ENCODE measurements around the gene INHBC. TPM values are rescaled to one million over a fixed set of nuclear protein-coding genes. Genes with fewer than 3 reads are reported as not detected.

INHBC gene
- total and polyA plus RNA-seq, 2 donors from 2014 or later = not detected

DNA sequence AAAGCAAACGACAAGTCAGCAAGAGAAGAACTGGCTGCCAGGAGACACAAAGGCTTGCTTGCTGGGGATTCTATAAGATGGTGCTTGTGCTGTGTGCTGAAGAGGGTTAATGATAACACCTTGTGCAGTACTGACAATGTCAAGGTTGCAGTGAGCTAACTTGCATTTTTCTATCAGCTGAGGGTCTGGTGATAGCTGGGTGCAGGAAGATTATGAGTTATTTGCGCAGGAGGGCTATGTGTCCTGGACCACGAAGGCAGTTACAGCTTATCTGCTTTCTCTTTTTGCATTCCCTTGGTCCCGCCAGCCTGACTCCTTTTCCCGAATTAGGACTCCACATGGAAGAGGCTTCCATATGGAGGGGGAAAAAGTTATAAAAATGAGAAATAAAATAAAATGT lies 46.2 kb upstream of the INHBC start:
- Histone ChIP-seq H3K27me3 (ENCODE audit: control insufficient read depth, insufficient read depth, low read length) (no peaks in the 10 kb centered on the region), H3K4me3 (ENCODE audit: low read length in 3 of 3) (no peak overlapping the region), H3K36me3 (ENCODE audit: control insufficient read depth in 2 of 3, insufficient read depth in 3 of 3, low read length in 3 of 3) (peaks cover 0 to 2% (median 0%) of the 10 kb centered on the region in 3 donors), H3K9me3 (ENCODE audit: control insufficient read depth in 2 of 3, insufficient read depth in 1 of 3, low read length in 3 of 3) (no peaks in the 10 kb centered on the region), H3K27ac (ENCODE audit: low read depth in 2 of 2, low read length in 2 of 2) (no peak overlapping the region), H3K9ac (ENCODE audit: low read length in 3 of 3) (no peak overlapping the region), H3K4me1 (ENCODE audit: control insufficient read depth in 2 of 3, insufficient read depth in 2 of 3, low read depth in 1 of 3, low read length in 3 of 3) (peaks cover 0 to 6% (median 0%) of the 10 kb centered on the region in 3 donors)
- intact Hi-C loops (cut with DNase I) = no loop called here
- TF ChIP-seq, protein P1, sequence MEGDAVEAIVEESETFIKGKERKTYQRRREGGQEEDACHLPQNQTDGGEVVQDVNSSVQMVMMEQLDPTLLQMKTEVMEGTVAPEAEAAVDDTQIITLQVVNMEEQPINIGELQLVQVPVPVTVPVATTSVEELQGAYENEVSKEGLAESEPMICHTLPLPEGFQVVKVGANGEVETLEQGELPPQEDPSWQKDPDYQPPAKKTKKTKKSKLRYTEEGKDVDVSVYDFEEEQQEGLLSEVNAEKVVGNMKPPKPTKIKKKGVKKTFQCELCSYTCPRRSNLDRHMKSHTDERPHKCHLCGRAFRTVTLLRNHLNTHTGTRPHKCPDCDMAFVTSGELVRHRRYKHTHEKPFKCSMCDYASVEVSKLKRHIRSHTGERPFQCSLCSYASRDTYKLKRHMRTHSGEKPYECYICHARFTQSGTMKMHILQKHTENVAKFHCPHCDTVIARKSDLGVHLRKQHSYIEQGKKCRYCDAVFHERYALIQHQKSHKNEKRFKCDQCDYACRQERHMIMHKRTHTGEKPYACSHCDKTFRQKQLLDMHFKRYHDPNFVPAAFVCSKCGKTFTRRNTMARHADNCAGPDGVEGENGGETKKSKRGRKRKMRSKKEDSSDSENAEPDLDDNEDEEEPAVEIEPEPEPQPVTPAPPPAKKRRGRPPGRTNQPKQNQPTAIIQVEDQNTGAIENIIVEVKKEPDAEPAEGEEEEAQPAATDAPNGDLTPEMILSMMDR (IDR thresholded peaks at IDR 0.05; ENCODE audit: borderline replicate concordance, extremely low read depth, insufficient read depth) = no peak
- no peak for FAIRE-seq
- DNase-seq = no peak

DNA sequence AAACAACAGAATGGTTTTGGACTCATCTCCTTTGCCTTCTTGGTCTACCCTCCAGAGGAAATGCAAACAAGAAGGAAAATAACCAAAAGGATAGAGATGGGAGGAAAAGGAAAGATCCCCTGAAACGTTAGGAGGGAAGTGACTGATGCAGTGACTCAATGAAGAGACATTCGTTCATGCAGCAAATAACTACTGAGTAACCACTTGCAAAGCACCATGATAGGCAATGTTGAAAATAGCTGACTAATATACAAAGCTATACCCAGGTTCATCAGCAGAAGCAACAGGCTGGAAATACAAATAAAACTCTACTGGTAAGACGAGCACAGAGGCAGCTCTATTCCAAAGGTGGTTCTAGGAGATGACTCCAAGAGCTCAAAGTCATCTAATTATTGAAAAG lies 45.6 kb upstream of the INHBC start:
- TF ChIP-seq, protein P1 (IDR thresholded peaks at IDR 0.05; ENCODE audit: borderline replicate concordance, extremely low read depth, insufficient read depth) = no peak
- Histone ChIP-seq H3K4me1 (ENCODE audit: control insufficient read depth in 2 of 3, insufficient read depth in 2 of 3, low read depth in 1 of 3, low read length in 3 of 3) (peaks cover 0 to 6% (median 0%) of the 10 kb centered on the region in 3 donors), H3K9me3 (ENCODE audit: control insufficient read depth in 2 of 3, insufficient read depth in 1 of 3, low read length in 3 of 3) (no peaks in the 10 kb centered on the region), H3K36me3 (ENCODE audit: control insufficient read depth in 2 of 3, insufficient read depth in 3 of 3, low read length in 3 of 3) (peaks cover 0 to 2% (median 0%) of the 10 kb centered on the region in 3 donors), H3K4me3 (ENCODE audit: low read length in 3 of 3) (no peak overlapping the region), H3K27me3 (ENCODE audit: control insufficient read depth, insufficient read depth, low read length) (no peaks in the 10 kb centered on the region), H3K27ac (ENCODE audit: low read depth in 2 of 2, low read length in 2 of 2) (no peak overlapping the region), H3K9ac (ENCODE audit: low read length in 3 of 3) (no peak overlapping the region)
- DNase-seq = no peak
- FAIRE-seq = no peak
- intact Hi-C loops (cut with DNase I) = no loop called here

- no peak for FAIRE-seq
- peak in 1 of 5 donors; percentile 21 for DNase-seq
- H3K36me3 ChIP-seq (ENCODE audit: control insufficient read depth in 2 of 3, insufficient read depth in 3 of 3, low read length in 3 of 3) = peaks cover 0 to 2% (median 0%) of the 10 kb centered on the region in 3 donors
- no peaks in the 10 kb centered on the region for H3K9me3 ChIP-seq (ENCODE audit: control insufficient read depth in 2 of 3, insufficient read depth in 1 of 3, low read length in 3 of 3)
- TF ChIP-seq, protein P1 (IDR thresholded peaks at IDR 0.05; ENCODE audit: borderline replicate concordance, extremely low read depth, insufficient read depth) = no peak
- H3K27ac ChIP-seq (ENCODE audit: low read depth in 2 of 2, low read length in 2 of 2) = no peak overlapping the region
- H3K9ac ChIP-seq (ENCODE audit: low read length in 3 of 3) = no peak overlapping the region
- intact Hi-C loops (cut with DNase I) = no loop called here
- peaks cover 0 to 6% (median 0%) of the 10 kb centered on the region in 3 donors for H3K4me1 ChIP-seq (ENCODE audit: control insufficient read depth in 2 of 3, insufficient read depth in 2 of 3, low read depth in 1 of 3, low read length in 3 of 3)
- no peaks in the 10 kb centered on the region for H3K27me3 ChIP-seq (ENCODE audit: control insufficient read depth, insufficient read depth, low read length)
- no peak overlapping the region for H3K4me3 ChIP-seq (ENCODE audit: low read length in 3 of 3)
Measured at GRCh38 chr12:57390174-57390573, 44.4 kb upstream of the INHBC start.

DNA sequence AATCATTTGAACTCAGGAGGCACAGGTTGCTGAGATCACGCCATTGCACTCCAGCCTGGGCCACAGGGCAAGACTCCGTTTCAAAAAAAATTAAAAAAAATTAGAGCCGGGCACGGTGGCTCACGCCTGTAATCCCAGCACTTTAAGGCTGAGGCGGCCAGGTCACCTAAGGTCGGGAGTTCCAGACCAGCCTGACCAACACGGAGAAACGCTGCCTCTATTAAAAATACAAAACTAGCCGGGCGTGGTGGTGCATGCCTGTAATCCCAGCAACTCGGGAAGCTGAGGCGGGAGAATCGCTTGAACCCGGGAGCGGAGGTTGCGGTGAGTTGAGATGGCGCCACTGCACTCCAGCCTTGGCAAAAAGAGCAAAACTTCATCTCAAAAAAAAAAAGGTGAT lies 39.5 kb upstream of the INHBC start:
- Histone ChIP-seq H3K9ac (ENCODE audit: low read length in 3 of 3) (no peak overlapping the region), H3K9me3 (ENCODE audit: control insufficient read depth in 2 of 3, insufficient read depth in 1 of 3, low read length in 3 of 3) (no peaks in the 10 kb centered on the region), H3K36me3 (ENCODE audit: control insufficient read depth in 2 of 3, insufficient read depth in 3 of 3, low read length in 3 of 3) (peaks cover 0 to 2% (median 2%) of the 10 kb centered on the region in 3 donors), H3K4me3 (ENCODE audit: low read length in 3 of 3) (no peak overlapping the region), H3K4me1 (ENCODE audit: control insufficient read depth in 2 of 3, insufficient read depth in 2 of 3, low read depth in 1 of 3, low read length in 3 of 3) (no peaks in the 10 kb centered on the region), H3K27me3 (ENCODE audit: control insufficient read depth, insufficient read depth, low read length) (no peaks in the 10 kb centered on the region), H3K27ac (ENCODE audit: low read depth in 2 of 2, low read length in 2 of 2) (no peak overlapping the region)
- intact Hi-C loops (cut with DNase I) = no loop called here
- DNase-seq = no peak
- FAIRE-seq = no peak
- TF ChIP-seq, protein P1 (IDR thresholded peaks at IDR 0.05; ENCODE audit: borderline replicate concordance, extremely low read depth, insufficient read depth) = no peak
